ENCODE measurements around the gene PLP2. TPM values are rescaled to one million over a fixed set of nuclear protein-coding genes. Genes with fewer than 3 reads are reported as not detected.

Gene PLP2
- total and polyA plus RNA-seq, 8 donors: 36.0 to 126 (median 119) TPM

DNA sequence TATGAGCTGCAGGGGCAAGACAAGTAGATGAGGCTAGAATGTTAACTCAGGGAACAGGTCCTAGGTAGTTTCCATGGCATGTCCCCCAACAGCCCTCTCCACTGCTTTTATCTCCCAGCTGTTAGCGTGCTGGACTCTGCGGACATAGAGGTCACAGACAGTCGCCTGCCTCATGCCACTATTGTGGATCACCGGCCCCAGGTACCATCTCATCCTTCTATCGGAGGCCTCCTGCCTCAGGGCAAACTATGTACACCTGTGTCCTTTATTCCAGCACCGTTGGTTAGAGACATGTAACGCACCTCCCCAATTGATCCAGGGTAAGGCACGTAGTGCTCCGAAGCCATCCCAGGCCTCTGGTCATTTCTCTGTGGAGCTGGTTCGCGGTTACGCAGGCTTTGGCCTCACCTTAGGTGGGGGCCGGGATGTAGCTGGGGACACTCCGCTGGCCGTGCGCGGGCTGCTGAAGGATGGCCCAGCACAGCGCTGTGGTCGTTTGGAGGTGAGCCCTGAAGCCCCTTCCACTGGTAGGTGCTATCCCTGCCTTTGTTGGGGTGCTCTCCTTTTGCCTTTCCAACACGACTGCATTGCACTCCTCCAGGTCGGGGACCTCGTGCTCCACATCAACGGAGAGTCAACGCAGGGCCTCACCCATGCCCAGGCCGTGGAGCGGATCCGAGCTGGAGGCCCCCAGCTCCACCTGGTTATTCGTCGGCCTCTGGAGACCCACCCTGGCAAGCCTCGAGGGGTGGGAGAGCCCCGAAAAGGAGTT lies 6.9 kb upstream of the PLP2 start:
- 79 to 88% methylated on average over 31 of the region's 31 CpGs for WGBS, 2 donors
- intact Hi-C loops (cut with DNase I): no loop called here
- Histone ChIP-seq H3K4me1 (no peaks in the 10 kb centered on the region), H3K27me3 (no peaks in the 10 kb centered on the region), H3K36me3 (no peaks in the 10 kb centered on the region), H3K4me3 (no peak overlapping the region), H3K27ac (no peak overlapping the region), H3K9me3 (no peaks in the 10 kb centered on the region)
- FAIRE-seq (no peak), DNase-seq (no peak), ATAC-seq (no peak)
- no peak for TF ChIP-seq CTCF (IDR thresholded peaks at IDR 0.05)

DNA sequence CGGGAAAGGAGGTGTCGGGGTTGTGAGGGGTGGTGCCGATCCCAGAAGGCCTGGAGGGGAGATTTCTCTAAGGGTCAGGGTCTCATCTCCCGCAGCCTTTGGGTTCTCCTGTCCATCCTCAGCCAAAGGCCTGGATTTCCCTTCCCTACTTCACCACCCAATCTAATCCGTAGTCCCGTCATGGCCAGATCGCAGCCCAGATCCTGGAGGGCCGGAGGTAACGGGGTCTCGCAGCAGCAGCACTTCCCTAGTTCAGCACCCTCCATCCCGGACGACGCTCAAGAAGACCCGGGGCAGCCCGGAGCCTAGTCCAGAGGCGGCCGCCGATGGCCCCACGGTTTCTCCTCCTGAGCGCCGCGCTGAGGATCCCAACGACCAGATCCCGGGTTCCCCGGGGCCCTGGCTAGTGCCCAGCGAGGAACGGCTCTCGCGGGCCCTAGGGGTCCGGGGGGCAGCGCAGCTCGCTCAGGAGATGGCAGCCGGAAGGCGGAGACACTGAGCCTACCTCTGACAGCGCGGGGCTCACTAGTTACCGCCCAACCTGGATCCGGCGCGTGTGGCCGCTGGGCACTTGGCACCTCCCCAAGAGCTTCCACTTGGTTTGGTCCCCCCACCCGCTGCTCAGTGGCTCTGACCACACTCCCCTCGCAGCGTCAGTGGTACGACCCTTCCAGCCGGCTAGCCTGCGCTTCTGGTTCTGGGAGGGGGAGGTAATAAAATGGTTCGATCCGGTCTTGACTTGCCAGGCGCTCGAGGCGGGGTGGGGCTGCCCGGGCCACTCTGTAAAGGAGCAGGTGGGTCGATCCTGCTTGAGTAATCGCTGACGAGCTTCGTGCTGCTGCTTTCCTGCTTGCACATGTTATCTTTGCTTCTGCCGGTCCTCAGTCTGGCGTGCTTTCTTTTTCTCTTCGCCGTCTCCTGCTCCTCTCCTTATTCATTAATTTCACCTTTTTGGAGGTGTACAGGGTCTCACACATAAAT lies 5.5 kb upstream of the PLP2 start:
- ATAC-seq: peak; percentile 15 to 49 (median 32)
- DNase-seq: peak; percentile 71 to 86 (median 74)

DNA sequence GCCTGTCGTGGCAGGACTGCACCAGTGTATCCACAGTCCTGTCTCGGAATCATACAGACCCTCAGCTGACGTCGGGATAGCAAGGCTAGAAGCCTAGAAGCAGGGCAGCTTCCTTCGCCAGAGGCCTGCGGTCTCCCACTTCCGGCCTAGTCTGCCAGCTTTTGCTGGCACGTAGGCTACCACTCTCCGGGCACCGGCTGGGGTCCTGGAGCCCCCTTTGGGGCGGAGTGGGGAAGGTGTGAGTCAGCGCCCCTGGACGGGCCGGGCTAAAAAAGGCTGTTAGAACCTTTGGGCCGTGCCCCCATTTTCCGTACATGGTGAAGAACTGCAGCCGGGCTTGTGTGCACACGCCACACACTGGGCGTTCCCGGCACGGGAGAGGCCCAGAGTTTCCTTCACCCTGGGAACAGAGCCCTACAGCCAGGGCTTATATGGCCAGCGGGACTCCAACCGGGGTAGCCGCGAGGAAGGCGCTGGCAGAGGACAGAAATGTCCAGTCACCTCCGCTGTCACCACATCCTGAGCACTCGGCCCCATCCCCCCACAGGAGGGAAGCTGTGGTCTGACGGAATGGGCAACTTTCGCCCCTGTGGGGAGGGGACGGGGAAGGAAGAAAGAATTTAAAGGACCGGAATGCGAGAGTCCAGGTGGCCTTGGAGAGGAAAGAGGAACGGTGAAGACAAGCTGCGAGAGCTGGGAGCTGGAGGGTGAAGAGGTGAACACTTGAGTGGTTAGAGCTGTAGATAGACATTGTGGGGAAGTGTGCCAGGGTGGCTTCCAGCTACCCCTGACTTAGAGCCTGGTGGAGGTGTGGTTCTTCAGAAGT lies 4.6 kb upstream of the PLP2 start:
- H3K4me3 ChIP-seq: peak overlapping the region in 1 of 4 donors; percentile 25
- ATAC-seq (peak in 2 of 4 donors; percentile 4 to 17), FAIRE-seq (peak; percentile 63), DNase-seq (peak in 4 of 6 donors; percentile 37 to 68 (median 58))
- intact Hi-C loops (cut with DNase I): no loop called here
- no peaks in the 10 kb centered on the region for H3K27me3 ChIP-seq
- WGBS, 2 donors: 50 to 53% methylated on average over 35 of the region's 35 CpGs
- H3K9me3 ChIP-seq: no peaks in the 10 kb centered on the region
- TF ChIP-seq CTCF (IDR thresholded peaks at IDR 0.05): no peak
- H3K36me3 ChIP-seq: no peaks in the 10 kb centered on the region
- H3K27ac ChIP-seq: peak overlapping the region in 3 of 4 donors; percentile 52 to 81 (median 79)
- H3K4me1 ChIP-seq: no peaks in the 10 kb centered on the region

More for the DNA sequence above, 5.5 kb upstream of the PLP2 start:
- FAIRE-seq: no peak
- intact Hi-C loops (cut with DNase I): no loop called here
- Histone ChIP-seq H3K27ac (peak overlapping the region; percentile 42 to 81 (median 66)), H3K4me3 (peak overlapping the region in 1 of 4 donors; percentile 25), H3K36me3 (no peaks in the 10 kb centered on the region), H3K9me3 (no peaks in the 10 kb centered on the region), H3K27me3 (no peaks in the 10 kb centered on the region), H3K4me1 (no peaks in the 10 kb centered on the region)
- WGBS, 2 donors: 50 to 57% methylated on average over 53 to 61 of the region's 61 CpGs
- no peak for TF ChIP-seq CTCF (IDR thresholded peaks at IDR 0.05)

DNA sequence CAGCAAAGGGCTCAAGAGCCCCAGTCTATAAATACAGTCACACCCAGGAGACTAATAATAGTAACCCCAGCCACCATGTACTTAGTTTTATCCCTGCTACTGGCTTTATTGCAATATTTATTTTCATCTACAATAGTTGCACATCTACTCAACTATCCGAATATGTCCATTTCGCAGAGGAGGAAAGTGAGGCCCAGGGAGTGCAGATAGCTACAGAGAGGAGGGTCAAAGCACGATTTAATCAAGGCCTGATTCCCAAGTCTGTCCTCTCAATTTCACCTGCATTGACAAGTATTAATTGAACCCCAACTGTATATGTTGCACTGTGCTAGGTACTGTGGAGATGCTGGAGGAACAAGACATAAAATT lies 4.0 kb upstream of the PLP2 start:
- Histone ChIP-seq H3K36me3 (no peaks in the 10 kb centered on the region), H3K4me3 (no peak overlapping the region), H3K9me3 (no peaks in the 10 kb centered on the region), H3K27me3 (no peaks in the 10 kb centered on the region), H3K4me1 (no peaks in the 10 kb centered on the region), H3K27ac (peak overlapping the region in 3 of 4 donors; percentile 52 to 81 (median 79))
- DNase-seq (no peak), FAIRE-seq (no peak), ATAC-seq (no peak)
- no peak for TF ChIP-seq CTCF (IDR thresholded peaks at IDR 0.05)
- intact Hi-C loops (cut with DNase I): no loop called here
- WGBS, 2 donors: 73 to 82% methylated on average over 3 of the region's 3 CpGs
